GM19328 (cell line): ENCODE data around the gene SRSF5.
"Not testable (repeated sequence)": the region's sequence is repeated elsewhere in the genome, so short reads cannot be mapped to it uniquely, and the experiment has no call there.

Experiments used
- ATAC-seq: cut with Tn5 transposase; IDR thresholded peaks from one replicate; pipeline ENCODE4 v1.9.1; 2021; ENCODE audit warnings: mild to moderate bottlenecking, moderate library complexity; ENCODE audit not compliant: unreplicated experiment

SRSF5 gene

GRCh38 chr14:69766984-69767368, at the start of gene SRSF5:
SRSF5 (plus strand) TSS chr14:69767142; CDS start chr14:69768157, 1,015 bp downstream.
- peak; percentile 87 for ATAC-seq

GRCh38 chr14:69718614-69719013, 48.3 kb upstream of the SRSF5 start:
- ATAC-seq = not testable (repeated sequence)

GRCh38 chr14:69719501-69719951, 47.4 kb upstream of the SRSF5 start:
- no peak for ATAC-seq

GRCh38 chr14:69720912-69721311, 46.0 kb upstream of the SRSF5 start:
- no peak for ATAC-seq

GRCh38 chr14:69726761-69727511, 40.0 kb upstream of the SRSF5 start:
- ATAC-seq = peak; percentile 79

- no peak for ATAC-seq
These were observed 39.1 kb upstream of the SRSF5 start for GRCh38 chr14:69727860-69728259.

- not testable (repeated sequence) for ATAC-seq
These were observed 34.9 kb upstream of the SRSF5 start for GRCh38 chr14:69731919-69732598.

- not testable (repeated sequence) for ATAC-seq
These were observed 30.5 kb upstream of the SRSF5 start for GRCh38 chr14:69736405-69736804.

- no peak for ATAC-seq
These were observed 25.9 kb upstream of the SRSF5 start for GRCh38 chr14:69741055-69741454.

- no peak for ATAC-seq
These were observed 17.0 kb upstream of the SRSF5 start for GRCh38 chr14:69749956-69750355.

GRCh38 chr14:69750495-69750894, 16.4 kb upstream of the SRSF5 start:
- no peak for ATAC-seq

- ATAC-seq = no peak
These were observed 14.2 kb upstream of the SRSF5 start for GRCh38 chr14:69752773-69753172.

GRCh38 chr14:69753860-69754259, 13.1 kb upstream of the SRSF5 start:
- no peak for ATAC-seq

- no peak for ATAC-seq
These were observed 12.5 kb upstream of the SRSF5 start for GRCh38 chr14:69754487-69754886.

- no peak for ATAC-seq
These were observed 11.6 kb upstream of the SRSF5 start for GRCh38 chr14:69755296-69755695.

- no peak for ATAC-seq
These were observed 11.2 kb upstream of the SRSF5 start for GRCh38 chr14:69755784-69756183.

GRCh38 chr14:69756298-69756697, 10.6 kb upstream of the SRSF5 start:
- no peak for ATAC-seq

- ATAC-seq = no peak
These were observed 6.1 kb upstream of the SRSF5 start for GRCh38 chr14:69760810-69761209.

GRCh38 chr14:69763761-69764510, 3.0 kb upstream of the SRSF5 start:
- ATAC-seq = no peak

GRCh38 chr14:69767369-69767999, 542 bp downstream of the SRSF5 start:
- peak; percentile 62 for ATAC-seq

GRCh38 chr14:69768873-69769272, 1.9 kb downstream of the SRSF5 start:
- no peak for ATAC-seq
